NCI-H1105 (cell line): ENCODE measurements around the gene XRCC4.

Experiments used
- DNase-seq: peaks from one replicate; lab custom pipeline; 2025; lab: John Stamatoyannopoulos, UW

Gene XRCC4

DNA sequence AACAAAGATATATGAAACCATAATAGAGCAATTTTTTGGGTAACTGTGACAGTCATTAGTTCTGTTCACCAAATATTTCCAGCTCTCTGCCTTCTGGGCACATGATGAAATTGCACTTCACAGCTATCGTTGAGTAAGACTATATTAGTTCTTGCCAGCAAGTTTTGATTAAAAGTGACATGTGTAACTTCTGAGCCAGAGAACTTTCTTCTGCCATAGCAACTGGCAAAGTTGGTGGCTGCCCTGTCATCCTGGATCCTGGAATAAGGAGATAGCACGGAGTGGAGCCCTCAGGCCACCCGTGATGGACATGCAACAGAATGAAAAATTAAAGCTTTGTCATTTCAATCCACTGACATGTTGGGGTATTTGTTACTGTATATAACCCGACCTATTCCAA lies 199.8 kb downstream of the XRCC4 start:
- DNase-seq: no peak

DNA sequence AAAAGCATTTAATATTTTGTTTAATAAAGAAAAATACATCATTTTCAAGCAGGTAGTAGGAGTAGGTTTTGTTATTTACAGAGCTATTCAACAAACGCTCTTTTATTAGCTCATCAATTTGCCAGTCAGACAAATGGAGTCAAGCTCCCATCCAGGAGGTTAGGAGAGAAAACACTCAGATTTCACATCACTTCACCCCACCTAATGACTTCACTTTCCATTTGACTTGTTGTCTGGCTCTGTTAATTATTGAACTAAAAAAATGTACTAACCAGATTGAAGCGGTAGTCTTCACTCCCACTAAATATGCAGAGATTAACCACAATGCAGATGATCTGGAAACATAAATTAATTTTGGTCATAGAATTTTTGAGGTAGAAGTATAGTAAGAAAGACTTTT lies 200.6 kb downstream of the XRCC4 start:
- DNase-seq: no peak

DNA sequence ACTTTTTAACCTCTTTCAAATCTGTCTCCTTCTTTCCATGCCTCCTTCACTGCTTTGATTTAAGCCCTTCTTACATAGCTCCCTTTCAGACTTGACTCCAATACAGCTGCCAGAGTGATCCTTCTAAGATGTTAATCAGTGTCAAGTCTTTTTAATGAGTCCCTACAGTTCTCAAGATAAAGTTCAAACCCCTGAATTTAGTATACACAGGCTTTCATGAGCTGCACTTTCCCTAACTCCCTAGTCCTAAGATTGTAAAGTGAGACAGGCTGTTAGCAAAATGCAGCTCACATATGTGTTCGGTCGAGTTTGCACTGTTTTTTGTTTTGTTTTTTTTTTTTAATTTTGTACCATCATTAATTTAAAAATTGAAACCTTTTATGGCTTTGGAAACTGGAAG lies 203.8 kb downstream of the XRCC4 start:
- no peak for DNase-seq

DNA sequence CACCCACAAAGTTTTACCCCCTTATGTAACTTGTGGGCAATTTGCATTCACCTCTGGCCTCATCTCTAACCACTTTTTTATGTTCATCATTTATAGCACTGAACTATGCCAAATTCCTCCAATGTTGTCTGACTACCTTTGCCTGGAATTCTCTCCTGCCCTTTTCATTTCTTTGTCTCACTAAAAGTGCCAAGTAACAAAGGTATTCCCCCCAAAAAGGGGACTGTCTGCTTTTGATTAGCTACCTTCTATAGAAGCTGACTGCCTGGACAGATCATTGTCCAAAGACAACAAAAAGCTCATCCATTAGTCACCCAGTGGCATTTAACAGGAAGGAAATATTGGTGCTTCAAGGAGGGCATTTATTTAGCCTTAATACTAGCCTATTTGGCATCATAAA lies 204.3 kb downstream of the XRCC4 start:
- DNase-seq: no peak

DNA sequence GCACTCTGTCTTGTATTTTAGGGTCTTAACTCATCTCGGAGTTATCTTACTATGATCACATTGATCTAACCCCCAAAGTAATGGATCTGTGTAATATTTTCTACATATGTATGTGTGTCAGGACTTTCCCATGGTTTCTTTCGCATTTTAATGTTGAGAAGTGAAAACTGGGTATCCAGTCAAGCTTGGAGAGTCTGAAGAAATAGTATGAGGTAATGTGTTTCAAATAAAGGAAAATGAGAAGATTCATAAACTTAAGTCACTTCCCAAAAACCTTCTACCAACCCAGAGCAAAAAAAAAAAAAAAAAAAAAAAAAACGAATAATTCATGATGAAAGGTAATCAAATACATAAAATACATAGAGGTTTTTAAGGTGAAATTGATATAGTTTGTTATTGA lies 206.4 kb downstream of the XRCC4 start:
- no peak for DNase-seq

DNA sequence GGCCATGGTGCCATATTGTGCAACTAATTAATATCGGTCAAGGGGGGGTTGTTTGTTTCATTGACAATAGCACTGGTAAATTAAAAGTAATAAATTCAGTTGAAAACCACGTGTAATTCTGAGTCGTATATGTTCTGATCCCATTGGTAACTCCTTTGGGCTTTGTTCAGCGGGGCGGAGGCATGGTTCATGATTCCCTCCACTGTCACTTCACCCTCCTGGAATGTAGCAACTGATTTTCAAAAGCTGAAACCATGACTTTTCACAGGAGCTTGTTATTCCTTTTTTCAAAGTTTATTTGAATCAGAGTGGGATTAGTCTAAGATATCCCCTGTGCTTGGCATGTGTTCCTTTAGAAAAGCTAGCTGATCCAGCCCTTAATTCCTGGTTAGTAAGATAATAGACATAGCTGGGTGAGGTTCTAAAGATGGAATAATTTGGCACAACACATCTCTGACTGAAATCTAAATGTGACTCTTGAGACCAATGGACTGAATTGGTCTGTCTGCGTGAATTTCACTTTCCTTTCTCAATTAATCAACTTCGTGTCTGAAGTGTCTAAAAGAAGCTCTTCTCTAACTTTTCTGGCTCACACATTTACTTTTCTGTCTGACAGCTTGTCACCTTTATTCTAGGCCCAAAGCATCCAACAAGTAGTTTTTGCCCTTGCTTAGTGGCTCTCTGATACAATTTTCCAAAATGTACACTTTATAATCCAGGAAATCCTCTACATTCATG lies 208.5 kb downstream of the XRCC4 start:
- no peak for DNase-seq

DNA sequence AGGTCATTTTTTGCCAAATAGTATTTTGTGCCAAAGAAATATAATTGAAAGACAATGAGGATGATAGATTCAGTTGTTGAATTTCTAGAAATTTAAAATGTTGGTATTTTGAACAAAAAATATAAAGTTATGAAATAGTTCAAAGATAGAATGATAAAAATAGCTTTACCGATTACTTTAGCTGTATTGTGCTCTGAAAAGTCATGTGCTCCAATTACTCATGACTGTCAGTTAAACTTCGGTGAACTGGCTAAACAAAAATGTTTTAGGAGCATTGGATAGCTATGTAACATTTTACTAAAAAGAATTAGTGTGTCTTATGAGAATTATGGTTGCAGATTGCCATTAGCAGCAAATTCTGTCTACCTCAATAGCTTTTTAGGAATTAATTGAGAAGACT lies 216.9 kb downstream of the XRCC4 start:
- DNase-seq: no peak

DNA sequence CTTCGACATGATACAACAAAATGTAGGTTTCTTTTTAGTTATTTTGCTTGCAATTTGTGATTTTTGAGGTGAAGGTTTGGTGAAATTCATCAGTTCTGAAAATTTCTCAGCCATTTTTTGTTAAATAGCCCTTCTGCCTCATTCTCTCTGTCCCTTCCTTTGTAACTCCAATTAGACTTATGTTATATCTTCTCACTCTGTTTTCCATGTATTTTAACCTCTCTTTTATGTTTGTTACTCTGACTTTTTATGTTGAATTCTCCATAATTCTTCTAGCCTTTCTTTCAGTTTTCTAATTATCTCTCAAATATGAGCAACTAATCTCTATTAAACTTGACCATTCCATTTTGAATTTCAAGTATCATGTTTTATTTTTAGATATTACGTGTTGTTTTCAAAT lies 222.0 kb downstream of the XRCC4 start:
- DNase-seq: no peak

DNA sequence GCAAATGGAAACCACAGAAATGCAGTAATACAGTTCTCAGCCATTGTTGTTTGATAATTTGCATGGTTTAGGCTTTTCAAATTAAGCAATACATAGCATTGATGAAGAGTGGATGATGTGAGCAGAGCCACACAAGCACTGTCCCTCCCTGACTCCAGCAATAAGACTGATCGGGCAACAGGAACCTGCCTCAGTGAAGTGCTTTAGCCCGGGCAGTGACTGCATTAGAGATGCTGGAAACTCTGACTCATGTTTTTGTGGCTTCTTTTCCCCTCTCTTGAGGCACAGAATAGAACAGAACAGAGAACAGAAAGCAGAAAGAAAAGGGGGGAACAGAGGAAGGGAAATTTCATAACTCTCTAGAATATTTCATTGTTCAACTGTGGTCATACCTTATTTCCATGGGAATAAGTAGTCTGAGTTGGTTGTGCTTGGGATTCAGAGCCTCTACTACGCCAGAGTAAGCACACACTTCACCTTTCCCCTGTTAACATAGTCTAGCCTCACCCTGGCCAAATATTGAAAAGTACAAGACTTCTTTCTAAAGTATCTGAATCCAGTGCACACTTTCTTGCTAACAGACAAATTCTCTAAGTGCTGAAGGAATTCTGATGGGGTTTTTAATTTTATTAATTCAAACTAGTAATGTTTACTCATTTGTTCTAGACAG lies 229.4 kb downstream of the XRCC4 start:
- DNase-seq: no peak

DNA sequence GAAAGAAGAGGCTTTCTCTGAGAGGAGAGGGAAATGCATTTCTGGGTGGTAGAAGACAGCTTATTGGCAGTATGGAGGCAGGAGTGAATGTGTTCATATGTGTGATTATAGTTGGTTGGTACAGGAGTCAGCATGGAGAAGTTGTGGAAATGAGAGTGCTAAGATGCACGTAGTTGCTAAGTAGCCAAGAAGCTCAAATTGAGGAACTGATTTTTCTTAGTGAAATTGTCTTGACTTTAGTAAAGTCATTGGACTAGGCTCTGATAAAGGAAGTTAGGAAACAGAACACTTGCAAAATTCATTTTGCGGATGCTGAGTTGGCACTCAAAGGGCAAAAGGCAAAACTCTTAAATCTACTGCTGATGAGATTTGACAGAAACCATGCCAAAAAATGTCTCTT lies 235.3 kb downstream of the XRCC4 start:
- no peak for DNase-seq

DNA sequence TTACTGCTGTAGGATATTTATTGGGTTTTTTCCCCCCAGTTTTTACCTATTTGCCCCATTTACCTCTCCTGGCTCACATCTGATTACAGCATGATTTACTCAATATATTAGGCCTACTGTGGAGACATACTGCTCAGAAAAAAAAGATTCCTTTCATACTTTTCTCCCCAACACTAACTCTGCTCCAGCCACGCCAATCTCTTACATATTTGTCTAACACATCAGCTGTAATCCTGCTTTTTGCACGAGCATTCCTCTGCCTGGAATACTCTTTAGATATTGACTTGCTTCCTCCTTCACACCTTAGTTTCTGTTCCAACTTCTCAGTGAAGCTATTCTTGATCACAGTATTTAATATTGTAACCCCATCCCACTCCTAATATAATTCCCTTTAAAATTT lies 236.1 kb downstream of the XRCC4 start:
- DNase-seq: no peak

DNA sequence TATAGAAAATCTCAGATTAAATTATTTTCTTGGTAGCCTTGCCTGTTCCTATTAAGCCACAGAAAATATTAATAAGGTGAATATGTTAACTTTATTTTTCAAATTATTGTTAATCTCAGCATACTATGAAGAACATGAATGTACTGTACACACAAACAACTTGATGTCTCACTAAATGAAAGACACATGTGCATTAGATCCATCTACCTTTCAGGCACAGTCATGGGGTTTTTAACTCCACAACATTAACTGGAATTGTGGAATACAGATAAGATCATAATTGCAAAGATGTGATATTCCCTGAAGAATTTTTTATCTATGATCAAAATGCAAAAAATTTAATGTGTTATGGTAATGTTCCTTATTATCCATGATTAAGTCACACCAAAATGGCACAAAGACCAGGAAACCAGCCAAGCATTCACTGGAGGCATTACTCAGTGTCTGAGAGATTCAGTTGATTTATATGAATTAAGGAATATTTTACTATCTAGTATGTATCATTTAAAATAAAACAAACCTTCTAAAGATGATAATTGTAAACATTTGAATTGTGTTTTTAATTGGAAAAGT lies 244.2 kb downstream of the XRCC4 start:
- no peak for DNase-seq

DNA sequence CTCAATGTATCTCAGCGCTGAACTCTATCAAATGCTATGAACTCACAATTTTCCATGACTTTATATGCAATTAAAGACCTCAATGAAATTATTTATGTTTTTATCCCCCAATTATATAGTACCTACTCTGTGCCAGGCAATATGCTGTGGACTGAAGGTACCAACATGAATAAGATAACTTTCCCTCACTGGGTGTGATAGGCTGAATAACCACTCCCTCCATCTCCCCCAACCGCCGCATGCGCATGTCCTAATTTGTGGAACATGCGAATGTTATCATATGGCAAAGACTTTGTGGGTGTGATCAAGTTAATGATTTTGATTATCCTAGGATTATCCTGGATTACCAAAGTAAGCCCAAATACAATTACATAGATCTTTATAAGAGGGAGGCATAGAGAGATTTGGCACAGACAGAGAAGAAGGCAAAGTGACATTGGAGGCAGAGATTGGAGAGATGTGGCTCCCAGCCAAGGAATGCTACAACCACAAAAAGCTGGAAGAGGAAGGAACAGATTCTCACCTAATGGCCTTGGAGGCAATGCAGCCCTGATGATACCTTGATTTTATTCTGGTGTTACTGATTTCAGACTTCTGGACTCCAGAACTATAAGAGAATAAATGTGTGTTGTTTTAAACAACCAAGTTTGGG lies 245.1 kb downstream of the XRCC4 start:
- DNase-seq: no peak

DNA sequence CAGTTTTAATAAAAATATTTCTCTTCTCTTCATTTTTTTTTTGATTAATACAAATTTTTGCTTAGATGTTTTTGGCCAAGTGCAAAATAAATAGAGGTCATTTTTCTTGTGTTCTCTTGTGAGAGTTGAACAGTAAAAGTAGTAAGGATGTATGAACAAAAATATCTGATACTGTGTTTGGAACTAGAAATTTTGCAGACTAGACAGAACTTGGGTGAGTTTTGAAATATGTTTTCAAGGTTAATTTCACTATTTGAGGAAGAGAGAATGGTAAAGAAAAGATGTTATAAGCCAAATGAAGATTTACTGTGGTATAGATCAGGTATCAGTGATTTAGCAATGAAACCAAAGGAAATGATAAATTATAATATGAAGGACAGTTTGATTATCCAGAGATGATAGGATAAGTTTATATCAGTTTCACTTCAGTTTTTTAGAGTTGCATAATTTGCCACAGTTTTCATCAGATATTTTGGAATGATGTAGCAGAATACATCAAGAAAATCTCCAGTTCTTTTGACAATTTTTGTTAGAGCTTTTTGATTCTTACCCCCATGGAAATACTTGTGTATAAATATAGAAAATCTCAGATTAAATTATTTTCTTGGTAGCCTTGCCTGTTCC lies 246.3 kb downstream of the XRCC4 start:
- DNase-seq: no peak

DNA sequence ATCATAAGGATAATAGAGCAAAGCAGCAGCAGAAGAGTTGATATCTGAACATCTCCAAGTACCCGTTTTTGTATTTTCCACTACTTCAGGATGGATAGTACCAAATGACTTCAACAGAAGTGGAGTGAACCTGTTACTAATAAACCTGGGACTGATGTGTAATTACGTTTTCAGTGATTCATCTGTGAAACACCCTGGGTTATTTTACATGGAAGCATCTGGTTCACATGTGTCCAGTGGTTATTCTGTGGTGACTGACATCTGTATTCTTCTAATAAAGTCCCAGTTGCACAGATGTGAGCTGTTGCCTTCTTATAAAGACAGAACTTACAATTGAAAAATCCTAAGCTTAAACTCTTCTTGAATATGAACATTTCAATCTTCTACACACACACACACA lies 254.5 kb downstream of the XRCC4 start:
- DNase-seq: no peak

DNA sequence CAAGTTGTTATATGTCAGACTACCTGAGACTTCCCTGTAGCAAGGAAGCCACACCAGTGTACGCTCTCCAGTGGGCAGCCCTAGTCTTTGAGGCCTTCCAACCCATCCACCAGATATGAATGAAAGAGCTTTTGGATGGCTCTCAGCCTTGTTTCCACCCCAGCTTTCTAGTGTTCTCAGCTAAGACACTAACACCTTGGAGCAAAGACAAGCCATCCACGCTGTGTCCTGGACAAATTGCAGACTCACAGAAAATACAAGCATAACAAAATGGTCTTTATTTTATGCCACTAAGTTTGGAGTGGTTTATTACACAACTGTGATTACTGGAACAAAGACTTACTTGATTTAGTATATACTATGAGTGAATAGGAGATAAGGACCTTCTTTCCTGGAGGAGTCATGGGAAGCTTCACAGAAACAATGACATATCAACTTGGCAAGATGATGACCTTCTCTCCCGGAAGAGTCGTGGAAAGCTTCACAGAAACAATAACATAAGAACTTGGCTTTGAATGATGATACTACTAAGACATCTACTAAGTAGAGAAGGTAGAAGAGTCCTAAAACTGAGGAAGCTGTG lies 260.2 kb downstream of the XRCC4 start:
- no peak for DNase-seq

DNA sequence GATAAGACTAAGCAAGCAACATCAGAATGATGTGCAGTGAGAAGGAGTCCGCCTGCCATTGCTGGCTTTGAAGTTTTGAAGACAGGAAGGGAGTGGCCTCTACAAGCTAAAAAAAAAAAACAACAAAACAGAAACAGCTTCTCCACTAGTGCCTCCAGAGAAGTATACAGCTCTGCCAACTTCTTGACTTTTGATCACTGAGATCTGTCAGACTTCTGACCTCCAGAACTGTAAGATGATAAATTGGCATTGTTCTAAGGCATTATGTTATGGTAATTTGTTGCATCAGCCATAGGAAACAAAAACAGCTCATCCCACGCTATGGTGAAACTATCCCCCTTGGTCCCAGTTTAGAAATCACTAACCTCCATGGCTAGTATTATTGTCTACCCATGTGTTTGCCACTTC lies 263.2 kb downstream of the XRCC4 start:
- DNase-seq: no peak

DNA sequence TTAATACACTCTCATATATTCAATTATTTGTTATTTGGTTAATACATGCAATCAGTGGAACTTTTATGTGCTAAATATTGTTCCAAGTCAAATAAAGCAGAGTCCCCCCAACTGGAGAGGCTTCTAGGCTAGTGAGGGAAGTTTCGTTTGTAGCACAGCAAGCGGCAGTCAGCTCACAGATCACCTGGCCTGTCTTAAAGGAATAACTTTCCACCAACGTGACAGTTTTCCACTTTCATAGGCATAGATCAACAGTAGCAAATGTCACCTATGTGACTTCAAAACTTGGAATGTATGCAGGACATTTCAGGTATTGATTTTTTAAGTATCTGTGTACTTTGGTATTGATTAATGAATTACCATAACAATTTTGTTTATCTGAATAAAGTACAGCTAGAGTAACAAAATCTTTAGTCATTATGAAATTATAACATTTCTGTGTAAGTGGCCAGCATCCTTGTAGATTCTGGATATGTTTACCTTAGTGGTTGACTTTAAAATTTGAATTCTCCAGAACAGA lies 264.5 kb downstream of the XRCC4 start:
- DNase-seq: no peak

DNA sequence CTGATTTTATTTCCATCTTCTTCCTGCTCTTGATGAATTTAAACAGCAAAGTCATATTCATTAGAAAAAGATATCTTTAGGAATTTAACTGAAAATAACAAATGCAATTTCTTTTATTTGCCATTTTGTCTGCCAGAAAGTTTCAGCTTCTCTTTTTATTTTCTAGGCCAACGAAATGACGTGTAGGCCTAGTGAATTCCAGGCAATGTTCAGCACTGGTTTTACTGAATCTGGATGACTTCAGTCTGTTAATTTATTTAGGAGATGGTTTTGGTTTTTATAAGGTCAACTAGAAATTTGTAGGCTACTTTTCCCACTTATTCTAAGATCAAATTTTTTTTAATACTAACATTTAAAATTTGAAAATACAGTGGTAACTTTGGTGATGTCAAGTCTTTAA lies 265.1 kb downstream of the XRCC4 start:
- DNase-seq: no peak

DNA sequence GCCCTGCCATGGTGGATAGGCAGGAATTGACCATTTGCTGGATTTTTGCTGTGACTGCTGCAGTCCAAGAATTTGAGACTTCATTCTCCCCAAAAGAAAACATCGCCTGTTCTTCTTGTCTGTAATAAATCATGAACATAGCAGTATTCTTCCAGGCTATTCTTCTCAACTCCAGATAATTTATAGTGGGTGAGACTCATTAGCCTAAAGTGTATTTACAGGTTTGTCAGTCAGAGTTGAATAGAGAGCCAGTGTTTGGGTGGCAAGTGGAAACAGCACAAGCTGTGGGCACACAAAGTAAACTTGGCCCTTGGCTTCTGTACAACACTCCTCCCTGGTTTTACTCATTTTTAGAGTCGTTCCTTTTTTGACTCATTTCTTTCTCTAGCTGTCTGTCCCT lies 266.0 kb downstream of the XRCC4 start:
- DNase-seq: no peak

DNA sequence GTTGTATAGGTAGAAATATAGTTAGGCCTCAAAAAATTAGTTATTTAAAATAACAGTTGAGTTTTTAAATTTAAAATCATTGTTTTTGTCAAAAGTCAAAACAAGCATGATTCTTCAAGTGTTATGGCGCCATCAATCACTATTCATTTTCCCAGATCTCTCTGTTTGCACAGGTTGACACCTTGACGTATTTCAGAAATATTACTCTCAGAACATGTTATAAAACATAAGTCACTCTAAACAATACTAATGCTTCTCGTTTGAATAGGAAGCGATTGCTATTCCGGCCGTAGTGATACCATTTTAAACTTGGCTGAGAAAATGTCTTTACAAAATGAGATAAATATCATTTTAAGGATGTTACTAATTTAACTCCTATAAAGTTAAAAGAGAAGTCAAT lies 268.1 kb downstream of the XRCC4 start:
- no peak for DNase-seq

DNA sequence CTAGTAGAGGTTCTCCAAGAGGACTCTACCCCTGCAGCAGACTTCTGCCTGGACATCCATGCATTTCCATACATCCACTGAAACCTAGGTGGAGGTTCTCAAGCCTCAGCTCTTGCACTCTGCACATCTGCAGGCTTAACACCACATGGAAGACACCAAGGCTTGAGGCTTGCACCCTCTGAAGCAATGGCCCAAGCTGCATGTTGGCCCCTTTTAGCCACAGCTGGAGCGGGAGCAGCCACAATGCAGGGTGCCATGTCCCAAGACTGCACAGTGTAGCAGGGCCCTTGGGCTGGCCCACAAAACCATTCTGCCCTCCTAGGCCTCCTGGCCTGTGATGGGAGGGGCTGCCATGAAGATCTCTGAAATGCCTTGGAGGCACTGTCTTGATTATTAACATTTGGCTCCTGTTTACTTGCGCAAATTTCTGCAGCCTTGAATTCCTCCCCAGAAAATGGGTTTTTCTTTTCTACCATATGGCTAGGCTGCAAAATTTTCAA lies 271.0 kb downstream of the XRCC4 start:
- no peak for DNase-seq
